ENCODE results near the gene DZIP1.

The DZIP1 gene

GRCh38 chr13:95564091-95564490 is 80.4 kb downstream of the DZIP1 start:
- TF ChIP-seq SIN3A (IDR thresholded peaks at IDR 0.05; ENCODE audit: borderline replicate concordance, insufficient read depth, low read length) (no peak), TAF1 (IDR thresholded peaks at IDR 0.05; ENCODE audit: borderline replicate concordance, insufficient read depth, low read length) (no peak), FOXP2 (optimal IDR thresholded peaks at IDR 0.05; ENCODE audit: borderline replicate concordance, extremely low read depth, extremely low read length, insufficient read depth) (no peak), REST (IDR thresholded peaks at IDR 0.05; ENCODE audit: insufficient read depth in 1 of 2, low read depth in 2 of 2, low read length in 2 of 2) (no peak), POLR2AphosphoS5 (IDR thresholded peaks at IDR 0.05; ENCODE audit: low read depth, low read length) (no peak)

GRCh38 chr13:95560387-95560786 is 84.1 kb downstream of the DZIP1 start:
- TF ChIP-seq SIN3A (IDR thresholded peaks at IDR 0.05; ENCODE audit: borderline replicate concordance, insufficient read depth, low read length) (no peak), POLR2AphosphoS5 (IDR thresholded peaks at IDR 0.05; ENCODE audit: low read depth, low read length) (no peak), REST (IDR thresholded peaks at IDR 0.05; ENCODE audit: insufficient read depth in 1 of 2, low read depth in 2 of 2, low read length in 2 of 2) (no peak), FOXP2 (optimal IDR thresholded peaks at IDR 0.05; ENCODE audit: borderline replicate concordance, extremely low read depth, extremely low read length, insufficient read depth) (no peak), TAF1 (IDR thresholded peaks at IDR 0.05; ENCODE audit: borderline replicate concordance, insufficient read depth, low read length) (no peak)

- TF ChIP-seq REST (IDR thresholded peaks at IDR 0.05; ENCODE audit: insufficient read depth in 1 of 2, low read depth in 2 of 2, low read length in 2 of 2) (no peak), SIN3A (IDR thresholded peaks at IDR 0.05; ENCODE audit: borderline replicate concordance, insufficient read depth, low read length) (no peak), FOXP2 (optimal IDR thresholded peaks at IDR 0.05; ENCODE audit: borderline replicate concordance, extremely low read depth, extremely low read length, insufficient read depth) (no peak), POLR2AphosphoS5 (IDR thresholded peaks at IDR 0.05; ENCODE audit: low read depth, low read length) (no peak), TAF1 (IDR thresholded peaks at IDR 0.05; ENCODE audit: borderline replicate concordance, insufficient read depth, low read length) (no peak)
Observed at GRCh38 chr13:95559100-95559499, 85.4 kb downstream of the DZIP1 start.

- no peak for TF ChIP-seq POLR2AphosphoS5 (IDR thresholded peaks at IDR 0.05; ENCODE audit: low read depth, low read length)
- no peak for TF ChIP-seq TAF1 (IDR thresholded peaks at IDR 0.05; ENCODE audit: borderline replicate concordance, insufficient read depth, low read length)
- no peak for TF ChIP-seq REST (IDR thresholded peaks at IDR 0.05; ENCODE audit: insufficient read depth in 1 of 2, low read depth in 2 of 2, low read length in 2 of 2)
- TF ChIP-seq SIN3A (IDR thresholded peaks at IDR 0.05; ENCODE audit: borderline replicate concordance, insufficient read depth, low read length) = no peak
- TF ChIP-seq FOXP2 (optimal IDR thresholded peaks at IDR 0.05; ENCODE audit: borderline replicate concordance, extremely low read depth, extremely low read length, insufficient read depth) = no peak
Observed at GRCh38 chr13:95557013-95557412, 87.5 kb downstream of the DZIP1 start.

Data from PFSK-1 (cell line).